Liver (tissue), 9 donors: ENCODE data around the gene LAMC3. TPM values are rescaled to one million over a fixed set of nuclear protein-coding genes. Genes with fewer than 3 reads are reported as not detected.

Experiments used
- DNase-seq: peaks from one replicate; pipeline ENCODE4 v3.0.0-alpha.2; 2017; ENCODE audit warnings: low spot score
- H3K27ac ChIP-seq, 2 donors: one replicate each; pipeline ENCODE4 v1.7.0; 2013; ENCODE audit warnings: inconsistent platforms in 2 of 2, low read length in 2 of 2, control low read depth in 1 of 2, low read depth in 1 of 2, mild to moderate bottlenecking in 1 of 2
- H3K27me3 ChIP-seq, 4 donors: one replicate each; pipeline versions ENCODE4 v1.6.1 to v1.7.0; 2013; ENCODE audit warnings: low read length in 3 of 4, inconsistent platforms in 1 of 4, mild to moderate bottlenecking in 1 of 4, moderate library complexity in 1 of 4; ENCODE audit not compliant: control insufficient read depth in 4 of 4, insufficient read depth in 4 of 4
- H3K36me3 ChIP-seq, 4 donors: one replicate each; pipeline versions ENCODE4 v1.6.1 to v1.7.0; 2013; ENCODE audit warnings: low read length in 3 of 4, mild to moderate bottlenecking in 3 of 4, low read depth in 1 of 4, moderate library complexity in 1 of 4; ENCODE audit not compliant: control insufficient read depth in 4 of 4, insufficient read depth in 3 of 4
- H3K4me1 ChIP-seq, 4 donors: one replicate each; pipeline versions ENCODE4 v1.6.1 to v1.7.0; 2013; ENCODE audit warnings: low read length in 3 of 4, mild to moderate bottlenecking in 3 of 4, moderate library complexity in 1 of 4; ENCODE audit not compliant: control insufficient read depth in 4 of 4, insufficient read depth in 4 of 4
- H3K4me3 ChIP-seq, 3 donors: one replicate each; pipeline versions ENCODE4 v1.6.1 to v1.7.0; 2013; ENCODE audit warnings: low read length in 3 of 3, control low read depth in 1 of 3, low read depth in 1 of 3, mild to moderate bottlenecking in 1 of 3
- H3K9ac ChIP-seq, 2 donors: one replicate each; pipeline ENCODE4 v1.7.0; 2013; ENCODE audit warnings: low read length in 2 of 2, mild to moderate bottlenecking in 2 of 2, moderate library complexity in 2 of 2, control low read depth in 1 of 2, low read depth in 1 of 2
- H3K9me3 ChIP-seq, 4 donors: one replicate each; pipeline versions ENCODE4 v1.6.1 to v1.7.0; 2013; ENCODE audit warnings: low read length in 3 of 4; ENCODE audit not compliant: control insufficient read depth in 4 of 4
- EGR1 ChIP-seq, 2 donors: IDR thresholded peaks; 2 replicates each; pipeline ENCODE4 v1.6.1; 2016 to 2018; ENCODE audit warnings: antibody characterized with exemption in 2 of 2, low read depth in 2 of 2
- FOXA1 ChIP-seq: IDR thresholded peaks from 2 replicates; pipeline ENCODE4 v1.6.1; 2016; ENCODE audit warnings: antibody characterized with exemption
- FOXA2 ChIP-seq: IDR thresholded peaks from 2 replicates; pipeline ENCODE4 v1.6.1; 2016; ENCODE audit warnings: antibody characterized with exemption
- GABPA ChIP-seq, 2 donors: IDR thresholded peaks in 1 of 2; conservative IDR thresholded peaks in 1 of 2; 2 replicates each; pipeline ENCODE4 v1.6.1; 2016; ENCODE audit warnings: antibody characterized with exemption in 2 of 2, mild to moderate bottlenecking in 1 of 2, moderate library complexity in 1 of 2
- HNF4A ChIP-seq, 2 donors: conservative IDR thresholded peaks; 2 replicates each; pipeline ENCODE4 v1.6.1; 2016; ENCODE audit warnings: antibody characterized with exemption in 2 of 2, mild to moderate bottlenecking in 2 of 2
- JUND ChIP-seq, 2 donors: IDR thresholded peaks; 2 replicates each; pipeline ENCODE4 v1.6.1; 2016; ENCODE audit warnings: antibody characterized with exemption in 2 of 2
- NR2F2 ChIP-seq: IDR thresholded peaks from 2 replicates; pipeline ENCODE4 v1.6.1; 2016; ENCODE audit warnings: antibody characterized with exemption
- RAD21 ChIP-seq, 2 donors: IDR thresholded peaks; 2 replicates each; pipeline ENCODE4 v1.6.1; 2016; ENCODE audit warnings: antibody characterized with exemption in 2 of 2, mild to moderate bottlenecking in 2 of 2
- RXRA ChIP-seq, 2 donors: IDR thresholded peaks; 2 replicates each; pipeline ENCODE4 v1.6.1; 2017 to 2018; ENCODE audit warnings: antibody characterized with exemption in 2 of 2, mild to moderate bottlenecking in 1 of 2
- SP1 ChIP-seq: IDR thresholded peaks from 2 replicates; pipeline ENCODE4 v1.6.1; 2018; ENCODE audit warnings: antibody characterized with exemption, mild to moderate bottlenecking
- YY1 ChIP-seq: IDR thresholded peaks from 2 replicates; pipeline ENCODE4 v1.6.1; 2016; ENCODE audit warnings: antibody characterized with exemption, mild to moderate bottlenecking
- WGBS: extraction: QIAGEN DNeasy Blood & Tissue Kit; methylation state at CpG from one replicate; pipeline ENCODE4 v1.1.7; 2013; 5-methylcytosine and 5-hydroxymethylcytosine counted together
- polyA plus RNA-seq, 2 donors: library from polyadenylated mRNA; stranded (reverse) in 1 of 2; unstranded in 1 of 2; fragments of 200-250 nt in 1 of 2; fragments of >200 nt in 1 of 2; fragmentation: Nextera tagmentation in 1 of 2; extraction: Ambion mirVana in 1 of 2; gene quantifications; one replicate each; pipeline versions ENCODE4 v1.2.1 to v1.2.3, GENCODE V29; 2013 to 2015
- total RNA-seq, 2 donors: library from RNA; depleted of rRNA; stranded (reverse); fragments of >200 nt; gene quantifications; one replicate each; pipeline ENCODE4 v1.2.3, GENCODE V29; 2014
- TF ChIP-seq, protein P1 (sequence below): IDR thresholded peaks from 2 replicates; pipeline ENCODE4 v1.6.1; 2016; ENCODE audit warnings: antibody characterized with exemption
- TF ChIP-seq, protein P2 (sequence below): IDR thresholded peaks from 2 replicates; pipeline ENCODE4 v1.6.1; 2016; ENCODE audit warnings: antibody characterized with exemption
- TF ChIP-seq, protein P3 (sequence below): IDR thresholded peaks from 2 replicates; pipeline ENCODE4 v1.6.1; 2016; ENCODE audit warnings: antibody characterized with exemption, mild to moderate bottlenecking
- TF ChIP-seq, protein P4 (sequence below): IDR thresholded peaks from 2 replicates; pipeline ENCODE4 v1.6.1; 2016; ENCODE audit warnings: antibody characterized with exemption
- donor health status: healthy.
- donor health status: healthy.
- donor health status: healthy.
- donor health status: healthy.
- donor health status: healthy.

LAMC3 gene
- total and polyA plus RNA-seq, 4 donors: 1.4 to 5.9 (median 2.9) TPM

DNA sequence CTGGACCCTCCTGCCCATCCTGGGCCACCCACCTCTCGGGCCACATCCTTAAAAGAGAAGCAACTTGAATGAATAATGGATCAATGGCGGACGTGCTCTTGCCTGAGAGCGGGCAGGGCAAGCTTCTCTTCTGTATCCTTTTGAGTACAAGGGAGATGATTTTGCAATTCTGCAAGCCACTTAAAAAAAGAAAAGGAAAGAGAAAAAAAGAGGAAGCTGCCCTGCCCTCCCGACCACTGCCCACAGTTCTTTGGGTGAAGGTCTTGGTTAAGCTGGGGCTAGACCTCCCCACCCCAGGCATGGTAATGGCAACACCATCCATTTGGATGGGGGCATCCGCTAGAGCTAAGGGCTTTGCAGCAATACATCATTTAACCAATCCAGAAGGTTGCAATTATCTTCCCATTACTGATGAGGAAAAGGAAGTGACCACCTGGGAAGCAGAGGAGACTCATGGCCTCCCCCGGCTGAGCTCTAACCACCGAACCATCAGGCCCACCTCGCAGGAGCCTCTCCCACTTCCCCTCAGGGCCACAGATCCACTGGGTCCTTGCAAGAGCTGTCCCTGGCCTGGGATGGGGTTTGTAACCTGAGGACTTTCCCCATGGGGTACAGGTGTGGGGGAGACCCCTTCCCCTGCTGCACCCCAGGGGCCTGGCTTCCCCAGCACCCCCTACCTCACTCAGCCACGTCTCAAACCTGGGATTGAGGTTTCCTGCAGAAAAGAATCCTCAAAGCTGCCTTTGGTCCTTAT is 27.8 kb upstream of the LAMC3 start:
- peaks cover 0 to 6% (median under 1%) of the 10 kb centered on the region in 4 donors for H3K27me3 ChIP-seq
- H3K27ac ChIP-seq: no peak overlapping the region
- WGBS: 68% methylated on average over 10 of the region's 10 CpGs

DNA sequence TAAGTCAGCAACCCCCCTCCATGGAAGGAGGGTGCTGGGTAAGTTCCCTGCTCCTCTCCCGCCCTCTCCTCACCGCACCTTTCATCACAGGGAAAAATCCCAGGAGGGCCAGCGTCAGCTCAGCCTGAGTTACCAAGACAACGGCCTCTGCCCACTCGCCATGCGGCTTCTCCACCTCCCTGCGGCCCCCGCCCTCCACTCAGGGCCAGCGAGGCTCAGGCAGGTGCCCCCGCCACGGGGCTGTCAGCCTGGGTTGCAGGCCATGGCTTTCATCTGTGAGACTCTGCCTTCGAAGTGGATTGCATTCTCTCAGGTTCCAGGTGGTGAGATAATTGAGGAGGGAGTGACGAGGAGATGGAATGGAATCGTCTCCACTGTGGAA is 27.2 kb upstream of the LAMC3 start:
- H3K9me3 ChIP-seq: no peaks in the 10 kb centered on the region
- no peak overlapping the region for H3K4me3 ChIP-seq
- no peak overlapping the region for H3K27ac ChIP-seq
- 46% methylated on average over 14 of the region's 14 CpGs for WGBS
- no peak for DNase-seq
- H3K27me3 ChIP-seq: peaks cover 0 to 6% (median 1%) of the 10 kb centered on the region in 4 donors
- no peaks in the 10 kb centered on the region for H3K4me1 ChIP-seq
- H3K9ac ChIP-seq: no peak overlapping the region
- H3K36me3 ChIP-seq: no peaks in the 10 kb centered on the region
- TF ChIP-seq NR2F2: no peak
- no peak for TF ChIP-seq FOXA2
- TF ChIP-seq RAD21 (IDR thresholded peaks at IDR 0.05): no peak
- no peak for TF ChIP-seq JUND (IDR thresholded peaks at IDR 0.05)
- TF ChIP-seq RXRA (IDR thresholded peaks at IDR 0.05): no peak
- TF ChIP-seq SP1: no peak
- no peak for TF ChIP-seq FOXA1
- TF ChIP-seq GABPA (IDR thresholded peaks at IDR 0.05 in 1 of 2, conservative IDR thresholded peaks at IDR 0.05 in 1 of 2): no peak
- TF ChIP-seq, protein P1, sequence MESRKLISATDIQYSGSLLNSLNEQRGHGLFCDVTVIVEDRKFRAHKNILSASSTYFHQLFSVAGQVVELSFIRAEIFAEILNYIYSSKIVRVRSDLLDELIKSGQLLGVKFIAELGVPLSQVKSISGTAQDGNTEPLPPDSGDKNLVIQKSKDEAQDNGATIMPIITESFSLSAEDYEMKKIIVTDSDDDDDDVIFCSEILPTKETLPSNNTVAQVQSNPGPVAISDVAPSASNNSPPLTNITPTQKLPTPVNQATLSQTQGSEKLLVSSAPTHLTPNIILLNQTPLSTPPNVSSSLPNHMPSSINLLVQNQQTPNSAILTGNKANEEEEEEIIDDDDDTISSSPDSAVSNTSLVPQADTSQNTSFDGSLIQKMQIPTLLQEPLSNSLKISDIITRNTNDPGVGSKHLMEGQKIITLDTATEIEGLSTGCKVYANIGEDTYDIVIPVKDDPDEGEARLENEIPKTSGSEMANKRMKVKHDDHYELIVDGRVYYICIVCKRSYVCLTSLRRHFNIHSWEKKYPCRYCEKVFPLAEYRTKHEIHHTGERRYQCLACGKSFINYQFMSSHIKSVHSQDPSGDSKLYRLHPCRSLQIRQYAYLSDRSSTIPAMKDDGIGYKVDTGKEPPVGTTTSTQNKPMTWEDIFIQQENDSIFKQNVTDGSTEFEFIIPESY: no peak
- TF ChIP-seq, protein P2, sequence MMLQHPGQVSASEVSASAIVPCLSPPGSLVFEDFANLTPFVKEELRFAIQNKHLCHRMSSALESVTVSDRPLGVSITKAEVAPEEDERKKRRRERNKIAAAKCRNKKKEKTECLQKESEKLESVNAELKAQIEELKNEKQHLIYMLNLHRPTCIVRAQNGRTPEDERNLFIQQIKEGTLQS: no peak
- TF ChIP-seq, protein P3, sequence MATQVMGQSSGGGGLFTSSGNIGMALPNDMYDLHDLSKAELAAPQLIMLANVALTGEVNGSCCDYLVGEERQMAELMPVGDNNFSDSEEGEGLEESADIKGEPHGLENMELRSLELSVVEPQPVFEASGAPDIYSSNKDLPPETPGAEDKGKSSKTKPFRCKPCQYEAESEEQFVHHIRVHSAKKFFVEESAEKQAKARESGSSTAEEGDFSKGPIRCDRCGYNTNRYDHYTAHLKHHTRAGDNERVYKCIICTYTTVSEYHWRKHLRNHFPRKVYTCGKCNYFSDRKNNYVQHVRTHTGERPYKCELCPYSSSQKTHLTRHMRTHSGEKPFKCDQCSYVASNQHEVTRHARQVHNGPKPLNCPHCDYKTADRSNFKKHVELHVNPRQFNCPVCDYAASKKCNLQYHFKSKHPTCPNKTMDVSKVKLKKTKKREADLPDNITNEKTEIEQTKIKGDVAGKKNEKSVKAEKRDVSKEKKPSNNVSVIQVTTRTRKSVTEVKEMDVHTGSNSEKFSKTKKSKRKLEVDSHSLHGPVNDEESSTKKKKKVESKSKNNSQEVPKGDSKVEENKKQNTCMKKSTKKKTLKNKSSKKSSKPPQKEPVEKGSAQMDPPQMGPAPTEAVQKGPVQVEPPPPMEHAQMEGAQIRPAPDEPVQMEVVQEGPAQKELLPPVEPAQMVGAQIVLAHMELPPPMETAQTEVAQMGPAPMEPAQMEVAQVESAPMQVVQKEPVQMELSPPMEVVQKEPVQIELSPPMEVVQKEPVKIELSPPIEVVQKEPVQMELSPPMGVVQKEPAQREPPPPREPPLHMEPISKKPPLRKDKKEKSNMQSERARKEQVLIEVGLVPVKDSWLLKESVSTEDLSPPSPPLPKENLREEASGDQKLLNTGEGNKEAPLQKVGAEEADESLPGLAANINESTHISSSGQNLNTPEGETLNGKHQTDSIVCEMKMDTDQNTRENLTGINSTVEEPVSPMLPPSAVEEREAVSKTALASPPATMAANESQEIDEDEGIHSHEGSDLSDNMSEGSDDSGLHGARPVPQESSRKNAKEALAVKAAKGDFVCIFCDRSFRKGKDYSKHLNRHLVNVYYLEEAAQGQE: no peak
- TF ChIP-seq, protein P4, sequence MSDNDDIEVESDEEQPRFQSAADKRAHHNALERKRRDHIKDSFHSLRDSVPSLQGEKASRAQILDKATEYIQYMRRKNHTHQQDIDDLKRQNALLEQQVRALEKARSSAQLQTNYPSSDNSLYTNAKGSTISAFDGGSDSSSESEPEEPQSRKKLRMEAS: no peak
- no peak for TF ChIP-seq YY1
- no peak for TF ChIP-seq HNF4A (conservative IDR thresholded peaks at IDR 0.05)

More for the DNA sequence above, 27.8 kb upstream of the LAMC3 start:
- H3K4me1 ChIP-seq: no peaks in the 10 kb centered on the region
- no peaks in the 10 kb centered on the region for H3K9me3 ChIP-seq
- H3K36me3 ChIP-seq: no peaks in the 10 kb centered on the region
- no peak overlapping the region for H3K4me3 ChIP-seq
- H3K9ac ChIP-seq: no peak overlapping the region
- no peak for TF ChIP-seq GABPA (IDR thresholded peaks at IDR 0.05 in 1 of 2, conservative IDR thresholded peaks at IDR 0.05 in 1 of 2)
- TF ChIP-seq RAD21 (IDR thresholded peaks at IDR 0.05): no peak
- no peak for TF ChIP-seq EGR1 (IDR thresholded peaks at IDR 0.05; ENCODE audit: low read depth in 2 of 2)
- TF ChIP-seq, protein P4: no peak
- TF ChIP-seq, protein P1: no peak
- TF ChIP-seq, protein P3: no peak
- no peak for TF ChIP-seq YY1
- no peak for DNase-seq
